ENCODE measurements around the gene TRIM9. TPM values are rescaled to one million over a fixed set of nuclear protein-coding genes. Genes with fewer than 3 reads are reported as not detected.

TRIM9 gene
- total RNA-seq, 2 experiments from 2014 or later: 0.19 to 0.45 TPM

GRCh38 chr14:51014625-51015024, 80.3 kb downstream of the TRIM9 start:
- Mint-ChIP-seq H3K27ac (no peak overlapping the region), H3K27me3 (no peaks in the 10 kb centered on the region), H3K36me3 (ENCODE audit: low read depth) (no peaks in the 10 kb centered on the region), H3K4me3 (no peak overlapping the region), H3K4me1 (ENCODE audit: low read depth) (no peaks in the 10 kb centered on the region), H3K9me3 (no peaks in the 10 kb centered on the region)
- Histone ChIP-seq H3K4me1 (ENCODE audit: insufficient read depth, low read length) (no peaks in the 10 kb centered on the region), H3K9me3 (ENCODE audit: control insufficient read depth in 1 of 2, insufficient read depth in 1 of 2, low read length in 2 of 2) (no peaks in the 10 kb centered on the region), H3K4me3 (ENCODE audit: low read length) (no peak overlapping the region), H3K27me3 (ENCODE audit: control insufficient read depth in 1 of 2, insufficient read depth in 2 of 2, low read length in 2 of 2) (no peaks in the 10 kb centered on the region), H3K36me3 (ENCODE audit: insufficient read depth, low read length) (no peaks in the 10 kb centered on the region), H3K27ac (ENCODE audit: low read depth in 1 of 2, low read length in 2 of 2) (no peak overlapping the region)
- ATAC-seq (ENCODE audit: poor library complexity): no peak
- intact Hi-C loops (cut with DNase I, micrococcal nuclease): no loop called here
- CTCF ChIA-PET: no interaction called here
- TF ChIP-seq CTCF (IDR thresholded peaks at IDR 0.05): no peak
- no peak for DNase-seq
- POLR2A ChIA-PET: no interaction called here

- Histone ChIP-seq H3K27me3 (ENCODE audit: control insufficient read depth in 1 of 2, insufficient read depth in 2 of 2, low read length in 2 of 2) (no peaks in the 10 kb centered on the region), H3K27ac (ENCODE audit: low read depth in 1 of 2, low read length in 2 of 2) (no peak overlapping the region), H3K36me3 (ENCODE audit: insufficient read depth, low read length) (no peaks in the 10 kb centered on the region), H3K4me3 (ENCODE audit: low read length) (no peak overlapping the region), H3K9me3 (ENCODE audit: control insufficient read depth in 1 of 2, insufficient read depth in 1 of 2, low read length in 2 of 2) (no peaks in the 10 kb centered on the region), H3K4me1 (ENCODE audit: insufficient read depth, low read length) (no peaks in the 10 kb centered on the region)
- TF ChIP-seq CTCF (IDR thresholded peaks at IDR 0.05): no peak
- POLR2A ChIA-PET: no interaction called here
- DNase-seq (no peak), ATAC-seq (ENCODE audit: poor library complexity) (no peak)
- Mint-ChIP-seq H3K36me3 (ENCODE audit: low read depth) (no peaks in the 10 kb centered on the region), H3K27ac (no peak overlapping the region), H3K27me3 (no peaks in the 10 kb centered on the region), H3K4me3 (no peak overlapping the region), H3K9me3 (no peaks in the 10 kb centered on the region), H3K4me1 (ENCODE audit: low read depth) (no peaks in the 10 kb centered on the region)
- intact Hi-C loops (cut with DNase I, micrococcal nuclease): no loop called here
- CTCF ChIA-PET: no interaction called here
Measured at GRCh38 chr14:51014086-51014485, 80.8 kb downstream of the TRIM9 start.

- H3K4me3 ChIP-seq (ENCODE audit: low read length): no peak overlapping the region
- TF ChIP-seq CTCF (IDR thresholded peaks at IDR 0.05): no peak
- DNase-seq (no peak), ATAC-seq (ENCODE audit: poor library complexity) (no peak)
- POLR2A ChIA-PET: no interaction called here
- H3K27ac Mint-ChIP-seq: no peak overlapping the region
- H3K27me3 Mint-ChIP-seq: no peaks in the 10 kb centered on the region
- H3K36me3 Mint-ChIP-seq (ENCODE audit: low read depth): no peaks in the 10 kb centered on the region
- H3K4me3 Mint-ChIP-seq: no peak overlapping the region
- no peaks in the 10 kb centered on the region for H3K9me3 Mint-ChIP-seq
- H3K27me3 ChIP-seq (ENCODE audit: control insufficient read depth in 1 of 2, insufficient read depth in 2 of 2, low read length in 2 of 2): no peaks in the 10 kb centered on the region
- no peaks in the 10 kb centered on the region for H3K4me1 ChIP-seq (ENCODE audit: insufficient read depth, low read length)
- H3K36me3 ChIP-seq (ENCODE audit: insufficient read depth, low read length): no peaks in the 10 kb centered on the region
- no peaks in the 10 kb centered on the region for H3K9me3 ChIP-seq (ENCODE audit: control insufficient read depth in 1 of 2, insufficient read depth in 1 of 2, low read length in 2 of 2)
- no peaks in the 10 kb centered on the region for H3K4me1 Mint-ChIP-seq (ENCODE audit: low read depth)
- CTCF ChIA-PET: no interaction called here
- intact Hi-C loops (cut with DNase I, micrococcal nuclease): no loop called here
- H3K27ac ChIP-seq (ENCODE audit: low read depth in 1 of 2, low read length in 2 of 2): no peak overlapping the region
Measured at GRCh38 chr14:51012055-51012454, 82.8 kb downstream of the TRIM9 start.

Data from CD4-positive, alpha-beta T cell (primary cell).